GM12801 (cell line): ENCODE data around the gene COCH.

Experiments
- CTCF ChIP-seq: IDR thresholded peaks from one replicate; pipeline ENCODE4 v1.5.1; 2011; ENCODE audit warnings: control low read depth; ENCODE audit not compliant: insufficient read length; ENCODE audit errors: extremely low read depth

COCH gene

GRCh38 chr14:30864934-30865333, 9.4 kb upstream of the COCH start:
- no peak for TF ChIP-seq CTCF

GRCh38 chr14:30868736-30869135, 5.6 kb upstream of the COCH start:
- TF ChIP-seq CTCF: no peak

- TF ChIP-seq CTCF: no peak
Measured at GRCh38 chr14:30869551-30870155, 4.7 kb upstream of the COCH start.

- no peak for TF ChIP-seq CTCF
Measured at GRCh38 chr14:30872602-30873001, 1.8 kb upstream of the COCH start.

GRCh38 chr14:30873308-30874119, 845 bp upstream of the COCH start:
- TF ChIP-seq CTCF: no peak

- no peak for TF ChIP-seq CTCF
Measured at GRCh38 chr14:30874999-30875787, 834 bp downstream of the COCH start.

GRCh38 chr14:30875788-30876053, 1.4 kb downstream of the COCH start:
- no peak for TF ChIP-seq CTCF
